HG02763 (cell line): ENCODE measurements around the gene FOXK1.

Experiments used
- ATAC-seq: cut with Tn5 transposase; IDR thresholded peaks from one replicate; pipeline ENCODE4 v1.9.1; 2021; ENCODE audit warnings: mild to moderate bottlenecking, moderate library complexity; ENCODE audit not compliant: unreplicated experiment

FOXK1 gene

GRCh38 chr7:4720225-4720624 is 38.1 kb downstream of the FOXK1 start:
- no peak for ATAC-seq

DNA sequence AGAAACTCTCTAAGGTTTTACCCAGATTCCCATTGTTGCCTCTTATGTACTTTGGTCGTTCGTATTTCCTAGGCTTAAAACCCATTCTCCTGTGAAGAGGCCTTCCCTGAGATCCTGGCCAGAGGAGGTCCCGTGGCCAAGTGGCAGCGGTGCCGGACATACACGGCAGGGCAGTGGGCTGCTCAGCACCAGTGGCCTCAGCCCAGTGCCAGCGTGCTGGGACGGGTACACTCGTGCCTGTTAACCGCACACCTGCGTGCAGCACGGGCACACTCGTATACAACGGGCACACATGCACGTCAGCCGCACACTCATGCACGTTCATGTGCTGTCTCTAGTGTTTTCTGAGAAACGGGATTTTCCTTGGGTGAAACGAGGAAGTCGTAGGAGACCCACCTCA is 40.2 kb downstream of the FOXK1 start:
- no peak for ATAC-seq

DNA sequence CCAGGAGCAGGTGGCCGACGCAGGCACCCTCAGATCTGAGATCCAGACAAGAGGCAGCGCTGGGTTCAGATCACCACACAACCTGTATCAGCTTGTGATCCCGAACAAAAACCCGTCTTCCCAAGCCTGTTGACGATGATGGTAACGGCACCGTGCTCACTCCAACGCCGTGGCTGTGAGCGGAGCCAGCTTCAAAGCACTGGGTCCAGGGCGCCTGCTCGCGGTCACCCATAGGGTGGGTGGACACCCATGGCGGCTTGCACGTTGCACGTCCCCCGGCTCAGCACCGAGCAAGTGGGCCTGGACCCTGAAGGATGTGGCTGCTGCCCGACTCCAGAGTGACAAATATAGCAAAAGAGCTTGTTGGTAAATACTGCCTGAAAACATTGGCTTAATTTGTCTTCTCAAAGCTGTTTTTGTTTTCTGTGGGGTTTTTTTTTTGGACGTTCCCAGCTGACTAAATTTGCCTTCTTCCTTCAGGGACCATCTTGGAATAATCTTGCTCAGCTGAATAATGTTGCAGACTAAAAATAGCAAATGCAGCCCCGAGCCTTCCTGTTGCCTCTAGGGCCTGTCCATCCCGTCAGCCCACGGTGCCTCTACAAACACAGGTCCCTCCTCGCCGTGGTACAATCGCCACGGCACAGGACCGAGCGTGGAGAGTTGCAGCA is 41.0 kb downstream of the FOXK1 start:
- ATAC-seq: no peak

DNA sequence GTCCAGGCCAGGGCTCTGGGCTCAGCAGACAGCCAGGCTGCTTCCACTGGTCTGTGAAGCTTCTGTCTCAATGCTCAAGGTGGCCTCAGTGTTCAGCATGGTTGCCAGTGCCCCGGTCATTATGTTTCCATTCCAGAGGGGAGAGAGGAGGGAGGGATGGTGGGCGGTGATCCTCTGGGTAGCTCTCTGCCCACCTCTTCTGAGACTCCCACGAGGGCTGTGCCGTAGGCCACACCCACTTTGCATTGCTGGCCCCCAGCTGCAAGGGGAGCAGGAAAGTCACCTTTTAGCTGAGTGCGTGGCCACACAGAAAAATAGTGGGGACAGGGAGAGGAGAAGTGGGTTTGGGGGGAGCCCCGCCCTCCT is 42.5 kb downstream of the FOXK1 start:
- peak; percentile 23 for ATAC-seq

- peak; percentile 62 for ATAC-seq
Observed at GRCh38 chr7:4725014-4725849, 43.1 kb downstream of the FOXK1 start.

DNA sequence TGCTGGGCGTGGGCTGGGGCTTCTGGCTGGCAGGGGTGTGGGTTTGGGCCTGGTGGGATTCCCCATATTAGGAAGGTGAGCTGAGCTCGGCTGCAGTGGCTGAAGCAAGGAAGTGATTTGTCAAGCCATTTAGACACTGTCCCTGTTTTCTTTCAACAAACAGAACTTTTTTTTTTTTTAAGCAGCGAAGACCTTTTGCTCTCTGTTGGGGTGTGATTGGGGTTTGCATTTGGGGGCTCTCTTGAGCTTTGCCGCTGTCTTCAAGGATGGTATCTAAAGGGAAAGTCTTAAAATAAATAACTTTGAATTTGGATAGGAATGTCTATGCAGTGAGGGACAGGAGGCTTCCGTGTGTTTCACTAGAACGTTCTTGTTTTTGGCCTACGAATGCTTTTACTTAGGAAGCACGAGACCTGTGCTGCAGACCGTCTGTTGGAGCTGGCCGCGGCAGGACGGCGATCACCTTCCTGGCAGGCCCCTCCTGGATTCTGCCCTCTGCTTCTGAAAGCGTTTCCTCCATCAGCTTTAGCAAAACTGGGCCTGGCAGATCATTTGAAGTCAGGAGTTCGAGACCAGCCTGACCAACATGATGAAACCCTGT is 43.9 kb downstream of the FOXK1 start:
- ATAC-seq: no peak

GRCh38 chr7:4726566-4726965 is 44.5 kb downstream of the FOXK1 start:
- ATAC-seq: no peak

GRCh38 chr7:4727914-4728705 is 46.0 kb downstream of the FOXK1 start:
- no peak for ATAC-seq

DNA sequence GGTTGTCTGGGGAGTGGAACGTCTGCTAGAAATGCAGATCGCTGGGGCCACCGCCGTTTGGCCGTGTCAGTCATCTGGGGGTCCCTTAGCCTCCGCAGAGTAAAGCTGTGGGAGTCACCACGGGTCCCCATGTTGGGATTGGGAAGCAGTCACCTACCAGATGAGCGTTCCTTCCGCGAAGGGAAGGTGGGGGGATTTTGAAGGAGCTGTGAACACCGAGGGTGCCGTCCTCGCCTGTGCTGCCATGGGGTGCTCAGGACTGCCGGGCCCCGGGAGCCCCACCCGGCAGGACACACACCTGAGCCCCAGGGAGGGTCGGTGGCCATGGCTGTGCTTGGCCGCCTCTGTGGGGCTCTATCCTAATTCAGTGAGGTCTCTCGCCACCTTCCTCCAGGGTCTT is 47.2 kb downstream of the FOXK1 start:
- ATAC-seq: no peak

GRCh38 chr7:4730276-4730675 is 48.2 kb downstream of the FOXK1 start:
- ATAC-seq: no peak

DNA sequence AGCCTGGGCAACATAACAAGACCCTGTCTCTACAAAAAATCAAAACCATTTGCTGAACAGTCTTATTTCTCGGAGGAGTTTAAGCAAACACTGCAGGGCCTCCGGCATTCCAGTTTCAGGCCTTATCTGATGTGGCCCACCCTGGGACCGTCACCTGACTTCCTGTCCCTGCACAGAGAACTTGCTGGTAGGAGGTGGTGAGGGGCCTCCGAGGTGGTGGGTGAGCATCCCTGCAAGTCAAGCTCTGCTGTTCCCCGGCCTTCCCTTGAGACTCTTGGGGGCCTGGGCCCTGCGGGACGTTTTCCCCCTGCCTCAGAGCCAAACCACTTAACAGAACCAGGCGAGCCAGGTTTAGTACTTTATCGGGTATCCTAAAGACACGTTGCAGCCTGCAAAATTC is 48.9 kb downstream of the FOXK1 start:
- no peak for ATAC-seq

DNA sequence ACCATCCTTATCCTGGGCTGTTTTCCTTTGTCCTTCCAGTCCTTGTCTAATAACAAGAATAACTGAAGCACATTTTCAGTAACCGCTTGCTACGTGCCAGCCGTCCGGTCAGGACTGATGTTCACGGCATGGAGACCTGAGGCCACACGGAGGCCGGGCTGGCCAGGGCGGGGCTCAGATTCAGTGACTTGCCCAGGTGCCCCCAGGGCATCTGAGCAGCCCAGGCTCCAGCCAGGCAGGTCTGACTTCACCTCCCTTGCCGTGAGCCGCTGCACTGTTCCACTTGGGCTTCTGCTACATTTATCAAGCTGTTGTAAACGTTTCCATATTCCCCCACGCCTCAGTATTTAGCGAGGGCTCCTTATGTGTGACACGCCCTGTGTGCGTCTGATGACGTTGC is 49.7 kb downstream of the FOXK1 start:
- ATAC-seq: no peak

DNA sequence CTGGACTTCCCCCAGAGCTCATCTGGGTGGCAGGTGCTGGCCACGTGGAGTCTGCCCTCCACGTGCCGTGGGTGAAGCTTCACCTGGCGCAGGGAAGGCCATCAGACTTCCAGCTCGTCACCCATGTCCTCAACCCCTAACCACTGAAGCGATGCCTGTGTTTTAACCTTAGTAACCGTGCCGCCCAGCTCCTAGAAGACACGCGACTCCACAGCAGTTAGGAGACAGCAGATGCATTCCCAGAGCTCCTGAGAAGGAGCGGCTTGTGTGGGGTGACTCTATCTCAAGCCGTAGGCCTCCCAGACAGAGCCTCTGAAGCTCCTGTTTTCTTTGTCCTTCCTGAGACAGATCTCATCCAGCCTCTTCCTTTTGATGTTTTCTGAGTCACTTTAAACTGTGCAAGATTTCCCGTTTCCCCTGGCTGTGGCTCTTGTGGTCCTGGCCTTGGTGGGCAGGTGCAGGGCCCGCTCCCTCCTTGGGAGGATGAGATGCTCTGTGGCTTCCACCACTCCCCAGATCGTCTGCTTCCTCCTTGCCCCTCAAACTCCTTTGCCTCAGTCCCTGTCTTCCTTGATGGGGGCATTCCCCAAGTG is 51.9 kb downstream of the FOXK1 start:
- no peak for ATAC-seq

GRCh38 chr7:4734587-4735345 is 52.7 kb downstream of the FOXK1 start:
- no peak for ATAC-seq

- no peak for ATAC-seq
Observed at GRCh38 chr7:4737300-4737699, 55.2 kb downstream of the FOXK1 start.

GRCh38 chr7:4738711-4739527 is 56.8 kb downstream of the FOXK1 start:
- no peak for ATAC-seq

DNA sequence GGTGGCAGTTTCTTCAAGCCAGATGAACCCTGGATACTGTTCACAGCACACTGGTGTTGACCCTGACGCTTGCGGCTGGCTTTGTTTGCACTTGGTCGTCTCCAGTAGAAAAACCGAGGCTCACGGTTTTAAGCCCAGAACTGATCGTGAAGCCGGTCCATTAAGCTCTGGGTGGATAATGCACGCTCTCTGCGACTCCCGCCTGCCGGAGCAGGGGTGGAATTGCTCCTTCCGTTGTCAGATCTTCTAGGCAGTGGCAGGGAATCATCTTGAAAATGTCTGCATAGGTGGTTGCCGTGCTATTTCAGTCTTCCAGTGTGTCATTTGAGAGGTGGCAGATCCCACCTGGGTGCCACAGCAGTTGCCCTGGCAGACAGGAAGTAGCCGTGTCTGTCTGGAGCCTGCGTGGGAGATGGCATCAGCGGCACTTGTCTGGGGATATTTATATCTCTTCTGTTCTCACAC is 57.5 kb downstream of the FOXK1 start:
- ATAC-seq: no peak

DNA sequence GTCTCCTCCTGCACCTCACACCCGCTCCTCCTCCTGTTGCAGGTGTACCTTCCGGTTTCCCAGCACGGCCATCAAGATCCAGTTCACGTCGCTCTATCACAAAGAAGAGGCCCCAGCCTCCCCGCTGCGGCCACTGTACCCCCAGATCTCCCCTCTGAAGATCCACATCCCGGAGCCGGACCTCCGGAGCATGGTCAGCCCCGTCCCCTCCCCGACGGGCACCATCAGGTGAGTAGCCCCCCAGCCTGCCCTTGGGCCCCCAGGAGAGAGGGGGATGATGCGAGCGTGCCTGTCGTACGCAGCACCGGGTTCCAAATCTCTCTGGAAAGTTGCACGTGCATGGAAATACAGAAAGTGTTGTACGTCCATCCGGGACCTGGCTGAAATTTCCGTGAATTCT is 58.7 kb downstream of the FOXK1 start:
- ATAC-seq: no peak

GRCh38 chr7:4742051-4742573 is 60.0 kb downstream of the FOXK1 start:
- no peak for ATAC-seq
